GM21529 (cell line): Measurements from ENCODE around the gene ACLY.
"Not testable (repeated sequence)": the region's sequence is repeated elsewhere in the genome, so short reads cannot be mapped to it uniquely, and the experiment has no call there.

Source experiments
- ATAC-seq: cut with Tn5 transposase; IDR thresholded peaks from one replicate; pipeline ENCODE4 v1.9.1; 2021; ENCODE audit not compliant: unreplicated experiment

ACLY gene

DNA sequence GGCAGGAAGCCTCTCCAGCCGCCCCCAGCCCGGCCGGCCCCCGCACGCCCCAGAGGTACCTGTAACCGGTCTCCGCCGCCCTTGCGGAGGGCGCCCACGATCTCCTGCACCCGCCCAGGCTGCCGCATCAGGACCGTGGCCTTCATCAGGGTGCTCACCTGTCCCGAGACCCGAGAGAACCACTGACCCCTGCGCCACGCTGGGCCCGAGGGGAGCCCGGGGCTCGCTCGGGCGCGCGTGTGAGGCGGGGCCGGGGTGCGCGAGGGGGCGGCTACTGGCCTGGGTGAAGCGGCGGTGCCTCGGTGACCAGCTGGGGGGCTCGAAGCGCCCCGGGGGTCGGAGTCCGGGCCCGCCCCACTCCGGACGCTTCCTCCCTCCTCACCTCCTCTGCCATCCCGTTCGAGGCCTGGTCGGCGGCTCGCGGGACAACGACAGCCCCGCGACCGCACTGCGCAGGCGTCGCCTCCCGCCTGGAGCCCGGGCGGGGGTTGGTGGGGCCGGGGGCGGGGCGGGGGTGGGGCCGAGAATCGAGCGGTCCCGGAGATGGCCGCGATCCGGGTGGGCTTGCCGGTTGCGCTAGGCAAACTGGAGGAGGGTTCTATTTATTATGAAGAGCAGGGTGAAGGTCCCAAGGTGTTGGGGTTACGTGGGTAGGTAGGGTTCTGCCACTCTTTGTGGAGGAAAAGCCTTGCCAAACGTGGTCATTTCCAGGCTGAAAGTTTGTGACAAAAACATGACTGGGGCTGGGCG, 82.8 kb downstream of the ACLY start, which contains the start of gene NT5C3B:
Gene NT5C3B (minus strand): TSS at position 433 of the 750 bp plus-strand sequence. CDS start 39 bp downstream, at position 394.
- ATAC-seq: peak; percentile 50

GRCh38 chr17:41835214-41835799, 83.4 kb downstream of the ACLY start:
- peak; percentile 51 for ATAC-seq

DNA sequence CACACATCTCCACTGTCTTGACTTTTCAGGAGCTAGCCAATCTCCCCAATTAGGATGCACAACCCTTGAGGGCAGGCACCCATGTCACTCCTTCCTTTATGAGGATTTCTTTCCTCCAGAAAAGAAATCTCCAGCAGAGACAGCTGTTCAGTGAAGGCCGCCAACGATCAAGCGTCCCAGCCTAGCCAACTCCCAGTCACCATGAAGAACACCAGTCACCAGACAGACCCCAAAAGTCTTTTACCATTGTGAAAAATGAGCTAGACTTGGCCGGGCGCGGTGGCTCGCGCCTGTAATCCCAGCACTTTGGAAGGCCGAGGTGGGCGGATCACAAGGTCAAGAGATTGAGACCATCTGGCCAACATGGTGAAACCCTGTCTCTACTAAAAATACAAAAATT, 88.8 kb downstream of the ACLY start:
- not testable (repeated sequence) for ATAC-seq

DNA sequence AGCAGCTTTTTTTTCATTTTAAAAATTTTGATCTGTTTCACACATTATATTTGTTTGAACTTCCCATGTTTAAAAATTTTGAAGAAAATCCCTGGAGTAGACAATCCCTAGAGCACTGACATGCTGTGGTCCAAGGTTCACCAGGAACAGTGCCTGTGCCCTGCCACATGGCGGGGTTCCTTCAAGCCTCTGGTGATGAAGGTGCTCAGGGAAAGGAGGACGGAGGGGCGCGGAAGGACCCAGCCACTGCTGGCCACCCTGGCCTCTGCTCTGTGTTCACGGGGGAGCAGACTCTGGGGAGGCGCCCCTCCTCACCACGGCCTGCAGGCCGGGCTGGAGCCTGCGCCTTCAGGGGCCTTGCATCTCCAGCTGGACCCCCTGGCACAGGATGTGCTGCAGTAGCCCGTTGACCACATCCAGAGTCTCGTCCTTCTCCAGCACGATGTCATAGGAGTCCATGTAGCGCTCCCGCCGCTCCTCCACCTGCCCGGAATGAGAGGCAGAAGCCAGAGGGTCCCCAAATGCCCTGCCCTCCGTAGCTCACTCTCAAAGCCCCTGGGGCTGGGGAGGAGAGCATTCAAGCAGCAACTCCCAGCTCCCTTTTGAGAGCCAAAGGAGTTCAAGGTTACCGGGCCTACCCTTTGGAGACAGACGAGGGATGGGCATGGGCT, 93.4 kb downstream of the ACLY start:
- ATAC-seq: no peak

DNA sequence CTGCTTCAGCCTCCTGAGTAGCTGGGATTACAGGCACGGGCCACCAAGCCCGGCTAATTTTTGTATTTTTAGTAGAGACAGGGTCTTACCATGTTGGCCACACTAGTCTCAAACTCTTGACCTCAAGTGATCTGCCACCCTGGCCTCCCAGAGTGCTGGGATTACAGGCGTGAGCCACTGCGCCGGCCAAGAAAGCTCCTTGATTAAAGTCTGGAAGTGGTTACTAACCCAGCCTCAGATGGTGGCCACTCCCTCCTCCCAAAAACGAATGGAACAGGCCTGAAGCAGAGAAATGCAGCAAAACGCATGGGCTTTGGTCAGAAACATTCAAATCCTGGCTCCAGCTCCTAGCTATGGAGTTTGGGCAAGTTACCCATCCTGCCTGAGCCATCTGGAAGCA, 94.7 kb downstream of the ACLY start:
- ATAC-seq: no peak

DNA sequence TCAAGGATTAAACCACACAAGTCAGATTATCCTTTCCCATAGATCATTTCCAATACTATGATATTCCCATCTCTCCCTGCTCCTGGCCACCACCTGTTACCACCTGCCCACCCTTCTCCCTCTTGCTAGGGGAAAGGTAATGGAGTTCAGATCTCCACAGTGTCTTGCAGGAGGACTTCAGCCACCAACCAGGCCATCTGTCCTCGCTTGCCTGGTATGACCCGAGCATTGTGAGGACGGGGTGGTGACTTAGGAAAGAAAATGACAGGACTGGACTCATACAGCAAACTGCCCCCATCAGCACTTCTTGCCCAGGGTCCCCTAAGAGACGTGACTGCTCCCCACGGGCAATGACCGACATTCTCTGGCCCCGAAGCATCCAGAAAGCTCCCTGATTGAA, 95.2 kb downstream of the ACLY start:
- ATAC-seq: no peak

- ATAC-seq: no peak
These were observed 95.6 kb downstream of the ACLY start for GRCh38 chr17:41823141-41823524.

DNA sequence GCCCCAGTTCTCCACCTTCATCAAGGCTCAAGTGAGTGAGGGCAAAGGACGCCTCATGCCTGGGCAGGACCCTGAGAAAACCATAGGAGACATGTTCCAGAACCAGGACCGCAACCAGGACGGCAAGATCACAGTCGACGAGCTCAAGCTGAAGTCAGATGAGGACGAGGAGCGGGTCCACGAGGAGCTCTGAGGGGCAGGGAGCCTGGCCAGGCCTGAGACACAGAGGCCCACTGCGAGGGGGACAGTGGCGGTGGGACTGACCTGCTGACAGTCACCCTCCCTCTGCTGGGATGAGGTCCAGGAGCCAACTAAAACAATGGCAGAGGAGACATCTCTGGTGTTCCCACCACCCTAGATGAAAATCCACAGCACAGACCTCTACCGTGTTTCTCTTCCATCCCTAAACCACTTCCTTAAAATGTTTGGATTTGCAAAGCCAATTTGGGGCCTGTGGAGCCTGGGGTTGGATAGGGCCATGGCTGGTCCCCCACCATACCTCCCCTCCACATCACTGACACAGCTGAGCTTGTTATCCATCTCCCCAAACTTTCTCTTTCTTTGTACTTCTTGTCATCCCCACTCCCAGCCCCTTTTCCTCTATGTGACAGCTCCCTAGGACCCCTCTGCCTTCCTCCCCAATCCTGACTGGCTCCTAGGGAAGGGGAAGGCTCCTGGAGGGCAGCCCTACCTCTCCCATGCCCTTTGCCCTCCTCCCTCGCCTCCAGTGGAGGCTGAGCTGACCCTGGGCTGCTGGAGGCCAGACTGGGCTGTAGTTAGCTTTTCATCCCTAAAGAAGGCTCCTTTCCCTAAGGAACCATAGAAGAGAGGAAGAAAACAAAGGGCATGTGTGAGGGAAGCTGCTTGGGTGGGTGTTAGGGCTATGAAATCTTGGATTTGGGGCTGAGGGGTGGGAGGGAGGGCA, 96.3 kb downstream of the ACLY start:
- ATAC-seq: no peak

GRCh38 chr17:41821776-41822175, 97.0 kb downstream of the ACLY start:
- ATAC-seq: no peak

DNA sequence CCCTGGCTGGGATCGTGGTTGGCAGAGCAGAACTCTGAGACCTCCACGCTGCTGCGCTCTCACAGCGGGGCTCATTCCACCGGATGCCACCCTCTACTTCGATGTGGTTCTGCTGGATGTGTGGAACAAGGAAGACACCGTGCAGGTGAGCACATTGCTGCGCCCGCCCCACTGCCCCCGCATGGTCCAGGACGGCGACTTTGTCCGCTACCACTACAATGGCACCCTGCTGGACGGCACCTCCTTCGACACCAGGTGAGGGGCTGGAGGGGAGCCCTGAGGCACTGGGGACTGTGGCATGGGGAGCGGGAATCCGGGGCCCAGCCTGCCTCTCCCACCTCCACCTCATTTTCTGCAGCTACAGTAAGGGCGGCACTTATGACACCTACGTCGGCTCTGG, 100.7 kb downstream of the ACLY start:
- ATAC-seq: no peak
